ENCODE data around the gene RBKS.

DNA sequence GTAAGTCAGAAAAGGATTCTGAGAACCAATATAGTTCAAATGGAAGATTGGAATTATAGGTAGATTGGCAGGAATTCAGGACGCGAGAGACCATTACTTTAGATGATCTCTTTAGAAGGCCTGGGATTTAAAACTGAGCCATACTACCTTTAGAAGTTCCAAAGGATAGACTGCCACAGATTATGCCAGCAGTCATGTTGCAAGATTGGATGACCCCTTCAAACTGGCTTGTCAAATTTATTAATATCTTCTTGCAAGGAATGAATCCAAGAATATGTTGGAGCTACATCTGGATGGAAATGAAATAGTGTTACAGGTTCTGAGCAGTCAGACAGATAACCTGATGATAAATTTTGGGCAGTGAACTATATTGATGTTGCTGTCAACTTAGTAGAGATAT, 22.3 kb upstream of the RBKS start:
- no peak for TF ChIP-seq POLR2A (IDR thresholded peaks at IDR 0.05)
- TF ChIP-seq, protein P1, sequence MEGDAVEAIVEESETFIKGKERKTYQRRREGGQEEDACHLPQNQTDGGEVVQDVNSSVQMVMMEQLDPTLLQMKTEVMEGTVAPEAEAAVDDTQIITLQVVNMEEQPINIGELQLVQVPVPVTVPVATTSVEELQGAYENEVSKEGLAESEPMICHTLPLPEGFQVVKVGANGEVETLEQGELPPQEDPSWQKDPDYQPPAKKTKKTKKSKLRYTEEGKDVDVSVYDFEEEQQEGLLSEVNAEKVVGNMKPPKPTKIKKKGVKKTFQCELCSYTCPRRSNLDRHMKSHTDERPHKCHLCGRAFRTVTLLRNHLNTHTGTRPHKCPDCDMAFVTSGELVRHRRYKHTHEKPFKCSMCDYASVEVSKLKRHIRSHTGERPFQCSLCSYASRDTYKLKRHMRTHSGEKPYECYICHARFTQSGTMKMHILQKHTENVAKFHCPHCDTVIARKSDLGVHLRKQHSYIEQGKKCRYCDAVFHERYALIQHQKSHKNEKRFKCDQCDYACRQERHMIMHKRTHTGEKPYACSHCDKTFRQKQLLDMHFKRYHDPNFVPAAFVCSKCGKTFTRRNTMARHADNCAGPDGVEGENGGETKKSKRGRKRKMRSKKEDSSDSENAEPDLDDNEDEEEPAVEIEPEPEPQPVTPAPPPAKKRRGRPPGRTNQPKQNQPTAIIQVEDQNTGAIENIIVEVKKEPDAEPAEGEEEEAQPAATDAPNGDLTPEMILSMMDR (IDR thresholded peaks at IDR 0.05), result no peak
